ENCODE data around the gene NFKBIL1. TPM values are rescaled to one million over a fixed set of nuclear protein-coding genes. Genes with fewer than 3 reads are reported as not detected.

The NFKBIL1 gene
- total RNA-seq, 1 experiment from 2014 or later = 19.5 TPM

GRCh38 chr6:31575952-31576685 is 28.7 kb downstream of the NFKBIL1 start (continued):
- TF ChIP-seq, protein P1, sequence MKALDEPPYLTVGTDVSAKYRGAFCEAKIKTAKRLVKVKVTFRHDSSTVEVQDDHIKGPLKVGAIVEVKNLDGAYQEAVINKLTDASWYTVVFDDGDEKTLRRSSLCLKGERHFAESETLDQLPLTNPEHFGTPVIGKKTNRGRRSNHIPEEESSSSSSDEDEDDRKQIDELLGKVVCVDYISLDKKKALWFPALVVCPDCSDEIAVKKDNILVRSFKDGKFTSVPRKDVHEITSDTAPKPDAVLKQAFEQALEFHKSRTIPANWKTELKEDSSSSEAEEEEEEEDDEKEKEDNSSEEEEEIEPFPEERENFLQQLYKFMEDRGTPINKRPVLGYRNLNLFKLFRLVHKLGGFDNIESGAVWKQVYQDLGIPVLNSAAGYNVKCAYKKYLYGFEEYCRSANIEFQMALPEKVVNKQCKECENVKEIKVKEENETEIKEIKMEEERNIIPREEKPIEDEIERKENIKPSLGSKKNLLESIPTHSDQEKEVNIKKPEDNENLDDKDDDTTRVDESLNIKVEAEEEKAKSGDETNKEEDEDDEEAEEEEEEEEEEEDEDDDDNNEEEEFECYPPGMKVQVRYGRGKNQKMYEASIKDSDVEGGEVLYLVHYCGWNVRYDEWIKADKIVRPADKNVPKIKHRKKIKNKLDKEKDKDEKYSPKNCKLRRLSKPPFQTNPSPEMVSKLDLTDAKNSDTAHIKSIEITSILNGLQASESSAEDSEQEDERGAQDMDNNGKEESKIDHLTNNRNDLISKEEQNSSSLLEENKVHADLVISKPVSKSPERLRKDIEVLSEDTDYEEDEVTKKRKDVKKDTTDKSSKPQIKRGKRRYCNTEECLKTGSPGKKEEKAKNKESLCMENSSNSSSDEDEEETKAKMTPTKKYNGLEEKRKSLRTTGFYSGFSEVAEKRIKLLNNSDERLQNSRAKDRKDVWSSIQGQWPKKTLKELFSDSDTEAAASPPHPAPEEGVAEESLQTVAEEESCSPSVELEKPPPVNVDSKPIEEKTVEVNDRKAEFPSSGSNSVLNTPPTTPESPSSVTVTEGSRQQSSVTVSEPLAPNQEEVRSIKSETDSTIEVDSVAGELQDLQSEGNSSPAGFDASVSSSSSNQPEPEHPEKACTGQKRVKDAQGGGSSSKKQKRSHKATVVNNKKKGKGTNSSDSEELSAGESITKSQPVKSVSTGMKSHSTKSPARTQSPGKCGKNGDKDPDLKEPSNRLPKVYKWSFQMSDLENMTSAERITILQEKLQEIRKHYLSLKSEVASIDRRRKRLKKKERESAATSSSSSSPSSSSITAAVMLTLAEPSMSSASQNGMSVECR (CRISPR knock-in tag; IDR thresholded peaks at IDR 0.05; ENCODE audit: borderline replicate concordance) = no peak
- TF ChIP-seq SMAD4 (CRISPR knock-in tag; IDR thresholded peaks at IDR 0.05) = no peak
- TF ChIP-seq ZNF671 (CRISPR knock-in tag; IDR thresholded peaks at IDR 0.05) = no peak
- no peak for TF ChIP-seq CREB1 (CRISPR knock-in tag; IDR thresholded peaks at IDR 0.05)
- TF ChIP-seq MYBL2 (CRISPR knock-in tag; IDR thresholded peaks at IDR 0.05) = no peak
- TF ChIP-seq ETV6 (CRISPR knock-in tag; IDR thresholded peaks at IDR 0.05) = no peak
- no peak for TF ChIP-seq SMAD3 (CRISPR knock-in tag; IDR thresholded peaks at IDR 0.05; ENCODE audit: borderline replicate concordance)

- H3K4me3 Mint-ChIP-seq = no peak overlapping the region
- no peak overlapping the region for H3K27ac Mint-ChIP-seq
- H3K36me3 Mint-ChIP-seq = no peaks in the 10 kb centered on the region
- ATAC-seq (no peak), DNase-seq (ENCODE audit: low spot score) (no peak)
- TF ChIP-seq, protein P2, sequence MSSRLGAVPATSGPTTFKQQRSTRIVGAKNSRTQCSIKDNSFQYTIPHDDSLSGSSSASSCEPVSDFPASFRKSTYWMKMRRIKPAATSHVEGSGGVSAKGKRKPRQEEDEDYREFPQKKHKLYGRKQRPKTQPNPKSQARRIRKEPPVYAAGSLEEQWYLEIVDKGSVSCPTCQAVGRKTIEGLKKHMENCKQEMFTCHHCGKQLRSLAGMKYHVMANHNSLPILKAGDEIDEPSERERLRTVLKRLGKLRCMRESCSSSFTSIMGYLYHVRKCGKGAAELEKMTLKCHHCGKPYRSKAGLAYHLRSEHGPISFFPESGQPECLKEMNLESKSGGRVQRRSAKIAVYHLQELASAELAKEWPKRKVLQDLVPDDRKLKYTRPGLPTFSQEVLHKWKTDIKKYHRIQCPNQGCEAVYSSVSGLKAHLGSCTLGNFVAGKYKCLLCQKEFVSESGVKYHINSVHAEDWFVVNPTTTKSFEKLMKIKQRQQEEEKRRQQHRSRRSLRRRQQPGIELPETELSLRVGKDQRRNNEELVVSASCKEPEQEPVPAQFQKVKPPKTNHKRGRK (CRISPR knock-in tag; IDR thresholded peaks at IDR 0.05; ENCODE audit: borderline replicate concordance) = no peak
- no peak for TF ChIP-seq IRF2 (CRISPR knock-in tag; IDR thresholded peaks at IDR 0.05; ENCODE audit: borderline replicate concordance, low read depth)
- TF ChIP-seq ZNF671 (CRISPR knock-in tag; IDR thresholded peaks at IDR 0.05) = no peak
- TF ChIP-seq OVOL2 (CRISPR knock-in tag; IDR thresholded peaks at IDR 0.05; ENCODE audit: borderline replicate concordance) = no peak
- TF ChIP-seq ZNF263 (CRISPR knock-in tag; IDR thresholded peaks at IDR 0.05; ENCODE audit: low read depth) = no peak
- TF ChIP-seq NFATC4 (CRISPR knock-in tag; IDR thresholded peaks at IDR 0.05) = no peak
- TF ChIP-seq, protein P3, sequence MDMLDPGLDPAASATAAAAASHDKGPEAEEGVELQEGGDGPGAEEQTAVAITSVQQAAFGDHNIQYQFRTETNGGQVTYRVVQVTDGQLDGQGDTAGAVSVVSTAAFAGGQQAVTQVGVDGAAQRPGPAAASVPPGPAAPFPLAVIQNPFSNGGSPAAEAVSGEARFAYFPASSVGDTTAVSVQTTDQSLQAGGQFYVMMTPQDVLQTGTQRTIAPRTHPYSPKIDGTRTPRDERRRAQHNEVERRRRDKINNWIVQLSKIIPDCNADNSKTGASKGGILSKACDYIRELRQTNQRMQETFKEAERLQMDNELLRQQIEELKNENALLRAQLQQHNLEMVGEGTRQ (CRISPR knock-in tag; IDR thresholded peaks at IDR 0.05) = no peak
- TF ChIP-seq TP53 (CRISPR knock-in tag; IDR thresholded peaks at IDR 0.05) = no peak
- CTCF ChIA-PET = interaction anchor here (0.7 to 15.1 kb wide), 5 partner anchors 9 to 31 kb away, joined by 4 to 293 read pairs (median 4); partner anchors contain the start of genes ATP6V1G2, LST1, NCR3 and NFKBIL1
- H3K27me3 Mint-ChIP-seq (ENCODE audit: low read depth) = peaks cover 55% of the 10 kb centered on the region
- no peaks in the 10 kb centered on the region for H3K9me3 Mint-ChIP-seq
- POLR2A ChIA-PET = interaction anchor here (0.5 kb wide), 1 partner anchor 158 kb away, joined by 3 read pairs; no protein-coding TSS in a partner anchor
- peaks cover 42% of the 10 kb centered on the region for H3K4me1 Mint-ChIP-seq
Observed at GRCh38 chr6:31576897-31577578, 29.6 kb downstream of the NFKBIL1 start.

DNA sequence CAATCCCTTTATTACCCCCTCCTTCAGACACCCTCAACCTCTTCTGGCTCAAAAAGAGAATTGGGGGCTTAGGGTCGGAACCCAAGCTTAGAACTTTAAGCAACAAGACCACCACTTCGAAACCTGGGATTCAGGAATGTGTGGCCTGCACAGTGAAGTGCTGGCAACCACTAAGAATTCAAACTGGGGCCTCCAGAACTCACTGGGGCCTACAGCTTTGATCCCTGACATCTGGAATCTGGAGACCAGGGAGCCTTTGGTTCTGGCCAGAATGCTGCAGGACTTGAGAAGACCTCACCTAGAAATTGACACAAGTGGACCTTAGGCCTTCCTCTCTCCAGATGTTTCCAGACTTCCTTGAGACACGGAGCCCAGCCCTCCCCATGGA is 30.2 kb downstream of the NFKBIL1 start:
- Mint-ChIP-seq H3K9me3 (no peaks in the 10 kb centered on the region), H3K36me3 (no peaks in the 10 kb centered on the region), H3K4me3 (no peak overlapping the region), H3K27me3 (ENCODE audit: low read depth) (peaks cover 60% of the 10 kb centered on the region), H3K27ac (no peak overlapping the region), H3K4me1 (peaks cover 46% of the 10 kb centered on the region)
- CTCF ChIA-PET = interaction anchor here (1.5 to 15.1 kb wide), 3 partner anchors 20 to 31 kb away, joined by 6 to 293 read pairs (median 13); partner anchors contain the start of genes ATP6V1G2 and NCR3
- POLR2A ChIA-PET = no interaction called here
- ATAC-seq = no peak
- no peak for DNase-seq (ENCODE audit: low spot score)
- TF ChIP-seq, protein P4, sequence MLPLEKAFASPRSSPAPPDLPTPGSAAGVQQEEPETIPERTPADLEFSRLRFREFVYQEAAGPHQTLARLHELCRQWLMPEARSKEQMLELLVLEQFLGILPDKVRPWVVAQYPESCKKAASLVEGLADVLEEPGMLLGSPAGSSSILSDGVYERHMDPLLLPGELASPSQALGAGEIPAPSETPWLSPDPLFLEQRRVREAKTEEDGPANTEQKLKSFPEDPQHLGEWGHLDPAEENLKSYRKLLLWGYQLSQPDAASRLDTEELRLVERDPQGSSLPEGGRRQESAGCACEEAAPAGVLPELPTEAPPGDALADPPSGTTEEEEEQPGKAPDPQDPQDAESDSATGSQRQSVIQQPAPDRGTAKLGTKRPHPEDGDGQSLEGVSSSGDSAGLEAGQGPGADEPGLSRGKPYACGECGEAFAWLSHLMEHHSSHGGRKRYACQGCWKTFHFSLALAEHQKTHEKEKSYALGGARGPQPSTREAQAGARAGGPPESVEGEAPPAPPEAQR (CRISPR knock-in tag; IDR thresholded peaks at IDR 0.05) = no peak
- TF ChIP-seq RORB (CRISPR knock-in tag; IDR thresholded peaks at IDR 0.05) (no peak), AFF4 (CRISPR knock-in tag; IDR thresholded peaks at IDR 0.05; ENCODE audit: borderline replicate concordance) (no peak), GTF2I (CRISPR knock-in tag; conservative IDR thresholded peaks at IDR 0.05) (no peak), CREB1 (CRISPR knock-in tag; IDR thresholded peaks at IDR 0.05) (no peak), MXD4 (CRISPR knock-in tag; IDR thresholded peaks at IDR 0.05; ENCODE audit: borderline replicate concordance) (no peak), FOXJ3 (CRISPR knock-in tag; IDR thresholded peaks at IDR 0.05; ENCODE audit: borderline replicate concordance) (no peak)
